Activated T-cell treated with anti-CD3 and anti-CD28 coated beads for 4 hours (primary cell): Measurements from ENCODE around the gene FAM98A.
A peak's percentile ranks its signal among the peaks of the same experiment; 100 is the strongest.

Experiments
- DNase-seq: peaks from one replicate; pipeline ENCODE4 v3.0.0-alpha.2; 2020

The FAM98A gene

DNA sequence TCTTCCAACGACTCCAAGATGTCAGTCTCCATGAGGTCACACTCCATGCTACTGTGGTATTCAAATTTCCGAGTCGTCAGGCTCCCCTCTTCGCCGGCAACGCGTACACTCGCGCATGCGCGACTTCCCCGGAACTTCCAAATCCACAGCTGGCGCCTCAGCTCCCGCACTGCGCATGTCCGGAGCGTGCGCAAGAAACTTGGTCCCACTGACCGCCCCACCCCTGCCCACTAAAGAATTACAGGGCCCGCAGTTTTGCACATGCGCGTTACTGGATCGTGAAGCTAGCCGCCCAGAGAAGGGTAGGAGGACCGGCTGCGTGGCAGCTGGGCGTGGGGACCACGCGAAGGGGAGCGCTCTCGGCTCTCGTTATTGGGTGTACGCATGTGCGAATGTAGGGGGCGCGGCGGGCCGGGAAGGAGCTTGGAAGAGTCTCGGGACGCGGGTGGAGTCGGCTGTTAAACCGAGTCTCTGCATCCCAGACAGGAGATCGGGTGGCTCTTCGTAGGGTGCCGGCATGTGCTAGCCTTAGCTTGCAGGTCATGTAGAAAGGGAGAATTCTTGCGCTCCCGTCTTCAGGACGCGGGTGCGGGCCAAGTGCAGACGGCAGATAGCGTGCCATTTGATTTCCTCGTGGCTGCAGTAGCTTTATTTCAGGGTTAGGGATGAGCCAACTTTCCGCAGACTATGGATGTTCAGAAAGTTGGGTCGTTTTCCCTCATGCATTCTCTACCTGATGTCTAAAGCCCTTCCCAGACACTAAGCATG lies at the start of gene FAM98A:
Gene FAM98A, minus strand, starts transcription at position 125 of the 768 bp plus-strand sequence. Its CDS starts 78 bp downstream, at position 47.
- DNase-seq, result peak; percentile 98

DNA sequence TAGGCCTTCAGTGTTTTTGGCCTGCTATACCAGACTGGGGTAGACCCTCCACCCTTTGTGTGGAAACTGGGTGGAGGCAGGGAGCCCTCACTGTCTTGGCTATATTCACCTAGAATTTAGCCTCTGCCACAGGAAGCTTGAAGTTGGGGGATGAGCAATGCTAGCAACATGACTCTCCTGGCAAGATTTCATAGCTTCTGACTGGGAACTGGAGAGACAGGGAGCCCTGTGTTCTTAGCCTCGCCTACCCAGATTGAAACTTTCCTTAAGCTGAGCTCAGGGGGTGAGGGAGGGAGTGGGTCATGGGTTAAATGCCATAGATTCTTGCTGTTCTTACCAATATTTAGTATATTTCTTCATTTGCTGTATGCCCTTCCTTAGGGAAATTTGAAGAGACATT lies 46.8 kb upstream of the FAM98A start:
- DNase-seq, result no peak

DNA sequence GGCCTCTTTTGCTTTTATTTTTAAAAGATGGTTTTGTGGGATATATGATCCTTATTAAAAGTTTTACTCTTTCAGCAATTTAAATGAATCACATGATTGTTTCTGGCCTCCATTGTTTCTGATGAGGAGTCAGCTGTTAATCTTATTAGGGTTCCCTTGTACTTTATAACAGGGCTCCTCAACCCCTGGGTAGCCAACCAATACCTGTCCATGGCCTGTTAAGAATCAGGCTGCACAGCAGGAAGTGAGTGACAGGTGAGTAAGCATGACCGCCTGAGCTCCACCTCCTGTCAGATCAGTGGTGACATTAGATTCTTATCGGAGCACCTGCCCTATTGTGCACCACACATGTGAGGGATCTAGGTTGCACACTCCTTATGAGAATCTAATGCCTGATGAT lies 45.1 kb upstream of the FAM98A start:
- no peak for DNase-seq

DNA sequence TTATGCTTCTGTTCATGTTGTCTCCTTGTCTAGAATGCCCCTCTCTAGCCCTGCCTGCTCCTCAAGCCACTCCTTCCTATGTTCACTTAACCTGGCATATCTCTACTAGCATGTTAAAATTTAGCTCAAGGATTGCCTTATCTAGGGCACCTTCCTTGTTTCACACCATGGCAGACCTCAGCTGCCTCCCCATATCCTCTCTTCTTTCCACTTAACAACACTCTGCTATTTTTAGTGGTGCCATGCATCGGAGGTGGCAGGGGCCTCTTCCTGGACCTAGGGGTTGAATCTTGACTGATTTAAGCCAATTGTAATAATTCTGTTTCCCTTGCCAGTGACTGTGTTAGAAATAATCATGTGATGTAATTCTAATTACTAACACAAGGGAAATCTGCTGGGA lies 36.9 kb upstream of the FAM98A start:
- DNase-seq, result no peak

DNA sequence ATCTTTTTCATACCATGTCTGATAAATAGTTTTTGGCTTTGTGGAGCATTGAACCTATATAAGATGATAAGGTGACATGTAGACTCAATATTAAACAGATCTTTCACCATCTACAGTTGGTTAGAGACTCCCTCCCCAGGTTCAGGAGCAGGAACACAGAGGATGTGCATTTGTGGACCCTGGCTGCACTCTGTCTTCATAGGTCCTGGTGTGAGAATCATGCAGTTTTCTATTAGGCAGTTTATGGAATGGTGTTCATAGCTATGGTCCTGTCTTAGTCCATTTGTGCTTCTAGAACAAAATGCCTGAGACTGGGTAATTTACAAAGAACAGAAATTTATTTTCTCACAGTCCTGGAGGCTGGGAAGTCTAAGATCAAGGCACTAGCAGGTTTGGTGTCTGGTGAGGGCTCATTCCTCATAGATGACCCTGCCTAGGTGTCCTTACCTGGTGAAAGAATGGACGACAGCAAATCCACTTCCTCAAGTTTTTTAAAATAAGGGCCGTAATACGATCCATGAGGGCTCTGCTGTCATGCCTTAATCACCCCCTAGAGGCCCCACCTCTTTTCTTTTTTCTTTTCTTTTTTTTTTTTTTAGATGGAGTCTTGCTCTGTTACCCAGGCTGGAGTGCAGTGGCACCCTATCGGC lies 35.3 kb upstream of the FAM98A start:
- no peak for DNase-seq

DNA sequence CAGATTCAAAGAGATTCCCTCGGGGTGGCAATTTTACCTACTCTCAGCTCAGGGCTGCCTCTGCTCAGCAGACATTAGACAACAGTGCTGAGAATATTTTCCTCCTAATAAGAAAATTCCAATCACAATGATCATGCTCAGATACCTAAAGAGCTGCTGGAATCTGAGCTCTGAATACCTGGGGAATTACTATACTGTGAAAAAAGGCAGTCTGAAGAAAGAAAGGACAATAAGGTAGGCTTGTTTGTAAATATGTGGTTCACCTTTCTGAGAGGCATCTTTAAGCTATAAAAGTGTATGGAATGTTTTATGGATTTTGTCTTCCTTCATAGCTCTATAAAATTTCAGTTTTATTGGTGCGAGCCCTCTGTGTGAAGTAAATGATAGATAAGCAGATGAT lies 34.2 kb upstream of the FAM98A start:
- DNase-seq, result no peak

DNA sequence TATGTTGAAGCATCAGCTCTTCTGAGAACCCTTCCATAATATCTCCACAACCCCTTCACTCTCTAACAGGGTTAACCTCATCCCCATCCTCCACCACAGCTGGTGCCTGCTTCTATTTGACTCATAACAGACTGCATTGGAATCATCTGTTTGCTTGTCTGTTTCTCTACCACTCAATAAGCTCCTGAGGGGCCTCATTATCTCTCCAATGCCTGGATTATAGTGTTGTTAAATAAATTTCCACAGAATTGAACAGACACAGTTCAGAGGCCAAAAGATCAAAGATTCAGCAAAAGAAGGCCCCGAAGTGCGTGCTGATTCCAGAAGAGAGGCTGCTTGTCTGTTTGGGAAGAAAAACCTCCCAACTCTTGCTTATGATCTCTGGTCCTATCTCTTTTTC lies 33.7 kb upstream of the FAM98A start:
- DNase-seq, result no peak

DNA sequence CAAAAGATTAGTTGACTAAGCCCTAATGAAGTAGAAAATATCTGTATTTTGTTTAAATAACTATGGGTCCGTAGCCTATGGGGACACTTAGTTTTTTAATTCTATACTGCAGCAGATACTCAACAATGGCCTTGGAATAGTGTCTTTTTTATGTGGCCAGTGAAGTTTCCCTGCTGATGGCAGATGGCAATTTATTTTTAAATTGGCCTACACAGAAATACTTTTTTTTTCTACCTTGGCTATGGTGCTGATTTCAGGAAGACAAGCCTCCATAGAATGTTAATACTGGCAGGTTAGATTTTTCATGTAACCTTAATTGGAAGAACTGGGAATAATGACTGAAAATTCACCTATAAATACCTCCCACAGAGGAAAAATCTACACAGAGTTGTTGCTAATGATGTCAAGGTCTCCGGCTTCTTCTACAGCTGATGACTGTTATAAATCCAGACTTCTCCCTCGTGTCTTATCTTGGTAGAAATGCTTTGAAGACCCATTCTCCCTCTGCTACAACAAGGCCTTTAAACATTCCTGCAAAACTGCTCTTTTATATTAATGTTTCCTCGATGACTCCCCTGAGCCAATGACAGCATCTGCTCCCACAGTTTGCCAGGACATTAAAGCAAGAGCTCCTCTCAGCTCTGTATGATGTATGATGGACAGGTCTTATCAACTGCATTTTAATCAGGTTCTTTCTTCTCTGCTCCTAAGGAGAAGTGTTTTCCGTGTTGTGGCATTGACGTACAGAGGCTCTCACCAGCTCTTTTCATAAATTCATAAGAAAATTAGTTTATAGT lies 29.1 kb upstream of the FAM98A start:
- no peak for DNase-seq

DNA sequence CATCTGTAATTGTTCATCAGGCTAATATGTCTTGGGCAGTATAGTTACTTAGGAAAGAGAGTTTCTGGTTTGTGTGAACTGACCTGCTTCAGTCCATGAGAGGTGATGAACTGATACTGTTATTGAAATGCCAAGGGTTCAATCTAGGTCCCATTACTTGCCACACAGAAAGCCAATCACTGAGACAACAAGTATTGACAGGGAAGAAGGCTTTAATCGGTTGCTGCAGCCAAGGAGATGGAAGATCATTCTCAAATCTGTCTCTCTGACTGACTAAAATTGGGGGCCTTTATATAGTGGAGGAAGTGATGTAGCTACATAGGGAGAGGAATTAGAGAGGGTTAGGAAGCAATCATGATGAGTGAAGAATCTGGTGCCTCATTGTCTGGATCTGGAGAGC lies 19.9 kb upstream of the FAM98A start:
- DNase-seq, result no peak

DNA sequence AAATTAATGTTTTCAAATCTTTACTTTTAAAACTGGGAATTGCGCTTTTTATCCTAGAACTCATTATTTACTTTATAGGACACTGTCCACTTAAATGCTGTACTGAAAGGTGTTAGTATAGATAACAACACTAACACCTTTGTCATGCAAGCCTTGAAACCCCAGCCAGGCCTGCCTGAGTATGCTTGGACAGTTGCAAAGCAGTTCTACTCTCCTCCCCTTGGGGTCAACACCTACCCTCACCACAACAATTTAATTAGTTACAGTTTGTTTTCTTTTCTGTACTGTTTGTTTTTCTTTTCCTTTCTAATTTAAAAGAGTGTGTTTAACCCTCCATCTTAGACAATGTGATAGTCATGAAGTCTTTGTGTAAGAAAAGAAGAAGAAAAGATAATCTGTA lies 18.9 kb upstream of the FAM98A start:
- no peak for DNase-seq

DNA sequence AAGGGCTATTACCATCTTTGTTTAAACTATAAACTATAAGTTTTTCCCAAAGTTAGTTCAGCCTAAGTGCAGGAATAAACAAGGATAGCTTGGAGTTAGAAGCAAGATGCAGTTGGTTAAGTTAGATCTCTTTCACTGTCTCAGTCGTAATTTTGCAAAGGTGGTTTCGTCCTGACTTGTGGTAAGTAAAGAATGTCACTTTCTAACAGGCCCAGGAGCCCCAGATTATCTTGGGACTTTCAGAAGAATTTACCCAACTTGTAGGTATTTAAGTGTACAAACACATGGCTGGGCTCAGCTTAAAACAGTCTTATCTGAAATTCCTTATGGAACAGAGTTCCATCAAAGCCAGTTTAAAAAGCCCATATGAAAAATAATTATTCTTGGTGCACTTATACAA lies 18.3 kb upstream of the FAM98A start:
- DNase-seq, result no peak

DNA sequence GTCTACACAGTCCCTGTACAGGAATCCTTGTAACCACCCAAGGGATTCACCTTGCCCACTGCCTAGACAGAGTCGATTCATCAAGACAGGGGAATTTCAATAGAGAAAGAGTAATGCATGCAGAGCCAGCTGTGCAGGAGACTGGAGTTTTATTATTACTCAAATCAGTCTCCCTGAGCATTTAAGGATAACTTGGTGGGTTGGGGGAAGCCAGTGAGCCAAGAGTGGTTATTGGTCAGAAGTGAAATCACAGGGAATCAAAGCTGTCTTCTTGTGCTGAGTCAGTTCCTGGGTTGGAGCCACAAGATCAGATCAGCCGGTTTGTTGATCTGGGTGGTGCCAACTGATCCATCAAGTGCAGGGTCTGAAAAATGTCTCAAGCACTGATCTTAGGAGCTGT lies 17.8 kb upstream of the FAM98A start:
- DNase-seq, result no peak

DNA sequence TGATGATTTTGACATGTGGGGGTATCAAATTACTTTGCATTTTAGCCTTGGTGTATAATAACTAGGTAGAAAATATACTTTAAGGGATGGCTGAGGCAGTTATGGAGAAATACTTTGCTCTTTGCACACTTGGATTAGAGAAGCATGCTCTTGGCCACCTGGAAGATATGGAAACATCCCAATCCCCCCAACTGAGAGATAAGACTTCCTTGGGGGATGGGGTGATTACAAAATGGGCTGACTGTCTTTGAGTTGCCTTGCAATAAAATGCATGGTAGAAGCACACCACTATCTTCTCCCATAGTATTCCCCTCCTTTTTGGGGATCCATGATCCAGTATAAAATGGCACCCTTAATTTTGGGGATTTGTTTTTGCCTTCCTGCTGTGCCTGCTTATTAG lies 15.1 kb upstream of the FAM98A start:
- DNase-seq, result no peak

DNA sequence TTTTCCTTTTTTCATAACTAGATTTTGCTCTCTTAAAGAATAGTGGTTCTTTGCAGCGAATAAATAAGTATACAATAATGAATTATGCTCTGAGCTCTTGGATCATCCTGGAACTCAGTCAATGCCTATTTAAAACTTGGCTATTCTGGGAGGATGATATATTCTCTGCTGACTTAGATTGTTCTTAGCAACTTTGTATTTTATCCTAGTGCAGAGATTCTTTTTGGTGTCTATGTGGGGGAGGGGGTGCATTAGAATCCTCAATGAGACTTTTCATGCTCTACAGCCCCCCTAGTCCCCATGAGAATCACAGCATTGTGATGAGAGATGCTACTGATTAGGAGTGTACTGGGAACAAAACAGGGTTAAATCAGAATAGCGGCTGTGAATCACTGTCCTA lies 8.8 kb upstream of the FAM98A start:
- DNase-seq, result no peak

DNA sequence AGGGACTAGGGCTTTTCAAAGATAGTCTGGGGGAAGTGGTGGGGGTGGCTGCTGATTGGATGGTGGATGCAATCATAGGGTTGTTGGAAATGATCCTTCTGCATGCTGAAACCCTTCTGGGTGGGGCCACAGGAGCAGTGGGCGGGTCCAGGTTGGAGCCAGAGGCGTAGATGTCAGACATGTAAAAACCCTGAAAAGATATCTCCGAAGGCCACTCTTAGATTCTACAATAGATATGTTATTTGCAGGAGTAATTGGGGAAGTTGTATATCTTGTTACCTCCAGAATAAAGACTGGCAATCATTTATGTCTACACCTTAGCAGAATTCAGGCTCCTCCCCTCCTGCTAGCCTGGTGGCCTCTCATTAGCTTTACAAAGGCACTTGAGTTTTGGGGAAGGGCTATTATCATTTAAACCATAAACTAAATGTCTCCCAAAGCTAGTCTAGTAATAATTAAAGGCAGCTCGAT lies 8.2 kb upstream of the FAM98A start:
- DNase-seq, result no peak

DNA sequence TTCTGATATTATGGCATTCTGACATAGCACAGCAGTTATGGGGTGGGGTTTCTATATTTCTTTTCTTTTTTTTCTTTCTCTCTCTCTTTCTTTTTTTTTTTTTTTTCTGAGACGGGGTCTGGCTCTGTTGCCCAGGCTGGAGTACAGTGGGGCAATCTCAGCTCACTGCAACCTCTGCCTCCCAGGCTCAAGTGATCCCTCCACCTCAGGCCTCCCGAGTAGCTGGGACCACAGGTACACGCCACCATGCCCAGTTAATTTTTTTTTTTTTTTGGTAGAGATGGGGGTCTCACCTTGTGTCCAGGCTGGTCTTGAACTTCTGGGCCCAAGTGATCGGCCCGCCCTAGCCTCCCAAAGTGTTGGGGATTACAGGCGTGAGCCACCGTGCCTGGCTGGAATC lies 7.5 kb upstream of the FAM98A start:
- DNase-seq, result no peak

DNA sequence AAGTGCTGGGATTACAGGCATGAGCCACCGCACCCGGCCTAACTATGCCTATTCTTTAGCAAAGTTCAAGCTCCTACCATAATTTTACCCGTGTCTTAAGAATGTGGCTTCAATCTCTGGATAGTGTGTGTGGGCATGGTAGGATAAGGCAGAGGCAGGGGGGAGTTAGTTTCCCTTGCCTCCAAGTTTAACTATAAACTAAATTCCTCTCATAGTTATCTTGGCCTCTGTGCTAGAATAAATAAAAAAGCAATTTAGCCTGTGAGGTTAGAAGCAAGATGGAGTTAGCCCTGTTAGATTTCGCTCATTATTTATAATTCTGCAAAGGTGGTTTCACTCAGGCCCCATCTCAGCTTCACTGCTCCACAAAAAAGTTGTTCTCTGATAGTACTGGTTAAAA lies 7.0 kb upstream of the FAM98A start:
- DNase-seq, result no peak

DNA sequence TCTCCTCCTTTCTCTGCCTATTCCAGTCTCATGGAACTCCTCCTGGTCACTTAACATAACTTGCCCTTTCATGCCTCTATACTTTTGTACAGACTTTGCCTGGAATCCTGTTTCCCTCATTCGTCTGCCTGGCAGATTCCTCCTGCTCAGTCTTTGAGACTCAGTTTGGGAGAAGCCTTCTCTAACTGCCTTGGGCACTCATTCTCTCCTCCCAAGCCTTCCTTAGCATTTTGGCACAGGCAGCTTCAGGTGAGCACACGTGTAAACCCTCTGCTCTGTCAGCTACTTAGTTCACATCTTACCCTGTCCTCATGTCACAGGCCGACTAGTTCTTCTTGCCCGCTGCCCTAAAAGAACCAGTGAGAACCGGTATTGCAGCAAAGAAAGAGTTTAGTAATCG lies 6.0 kb upstream of the FAM98A start:
- DNase-seq, result no peak

DNA sequence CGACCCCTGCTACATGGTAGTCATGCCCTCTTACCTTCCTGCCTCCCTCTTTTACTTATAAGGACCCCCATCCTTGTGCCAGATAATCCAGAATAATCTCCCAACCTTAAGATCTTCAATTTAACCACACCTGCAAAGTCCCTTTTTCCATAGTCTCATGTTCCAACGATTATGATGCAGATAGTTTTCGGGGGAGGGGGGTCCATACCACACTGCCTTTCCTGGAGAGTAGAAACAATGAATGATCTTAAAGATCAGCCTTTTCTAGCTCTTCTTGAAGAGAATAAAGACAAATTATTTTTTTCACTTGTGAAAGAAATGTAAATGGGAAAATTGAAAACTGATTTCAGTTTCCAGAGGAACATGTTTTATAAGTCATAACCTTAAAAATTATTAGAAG lies 4.3 kb upstream of the FAM98A start:
- no peak for DNase-seq

DNA sequence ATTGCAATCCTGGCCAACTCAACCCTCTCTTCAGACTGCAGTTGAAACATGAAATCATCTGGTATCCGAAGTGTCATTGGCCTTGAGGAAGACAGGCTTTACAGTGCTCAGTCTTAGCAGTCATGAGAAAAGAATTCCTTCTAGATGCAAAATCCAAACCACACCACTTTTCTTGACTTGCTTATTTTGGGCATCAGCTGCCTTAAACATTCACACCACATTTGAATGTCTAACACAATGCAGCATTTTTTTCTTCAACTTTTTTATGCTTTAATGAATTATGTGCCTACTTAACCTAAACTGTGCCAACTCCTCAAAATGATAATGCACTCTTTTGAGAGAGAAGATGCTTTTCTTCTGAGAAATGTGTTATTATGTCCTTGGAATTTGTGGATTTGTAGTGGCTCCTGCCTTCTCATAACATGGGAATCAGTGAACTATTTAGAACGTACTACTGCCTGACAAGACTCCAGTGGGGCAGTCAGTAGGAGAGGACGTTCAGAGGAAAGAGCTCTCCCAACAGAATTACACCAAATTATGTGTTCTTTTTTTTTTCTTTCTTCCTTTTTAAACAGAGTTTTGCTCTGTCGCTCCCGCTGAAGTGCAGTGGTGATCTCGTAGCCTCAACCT lies 3.2 kb upstream of the FAM98A start:
- DNase-seq, result no peak

DNA sequence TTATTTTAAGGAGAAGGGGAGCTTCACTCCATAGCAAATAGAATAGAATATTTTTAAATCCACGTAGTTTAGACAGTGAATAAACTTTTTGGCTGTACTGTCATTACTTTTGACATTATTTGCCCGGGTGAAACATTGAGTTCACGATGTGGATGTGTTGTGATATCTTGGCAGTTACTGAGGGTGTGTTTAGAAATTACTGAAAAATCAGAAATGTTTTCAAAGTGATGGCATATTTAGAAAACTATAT lies 769 bp upstream of the FAM98A start:
- no peak for DNase-seq

DNA sequence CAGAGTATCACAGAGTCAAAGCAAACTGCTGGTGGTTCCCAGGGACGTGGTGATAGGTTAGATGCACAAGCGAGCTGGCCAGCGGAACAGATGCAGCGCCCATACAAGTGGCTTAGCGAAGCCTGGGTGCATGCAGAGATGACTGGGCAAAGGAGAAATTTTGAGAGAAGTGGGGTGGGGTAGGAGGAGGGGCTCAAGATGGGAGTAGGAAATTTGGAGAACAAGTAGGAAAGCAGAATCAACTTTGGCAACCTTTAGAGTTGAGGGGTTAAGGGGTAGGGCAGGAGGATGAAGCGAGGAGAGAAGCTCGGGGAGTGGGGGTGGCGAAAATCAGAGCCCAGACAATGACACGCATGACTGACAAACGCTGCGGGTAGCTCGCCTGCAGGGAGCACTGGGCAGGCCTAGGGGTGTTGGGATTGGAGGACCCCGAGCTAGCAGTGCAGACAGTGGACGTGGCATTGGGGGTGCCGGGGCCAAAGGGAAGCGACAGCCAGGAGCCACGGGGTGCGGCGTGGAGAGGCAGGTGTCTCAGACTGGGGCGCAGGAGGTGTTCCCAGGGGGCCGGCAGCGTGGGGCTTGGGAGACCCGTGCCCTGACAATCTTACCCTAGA lies 431 bp downstream of the FAM98A start:
- peak; percentile 19 for DNase-seq

DNA sequence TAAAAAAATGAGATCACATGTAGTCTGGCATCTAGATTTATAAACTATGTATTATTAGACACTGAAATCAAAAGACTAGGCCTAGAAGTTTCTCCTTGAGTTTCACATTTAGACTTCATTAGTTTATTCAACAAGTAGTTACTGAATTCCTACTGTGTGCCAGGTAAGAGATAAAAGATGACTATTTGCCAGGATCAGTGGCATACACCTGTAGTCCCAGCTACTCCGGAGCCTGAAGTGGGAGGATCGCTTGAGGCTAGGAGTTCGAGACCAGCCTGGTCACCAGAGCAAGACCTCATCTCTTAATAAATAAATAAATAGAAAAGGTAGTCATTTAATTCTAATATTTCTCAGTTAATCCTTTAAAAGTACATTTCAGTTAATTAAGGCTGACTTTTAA lies 2.1 kb downstream of the FAM98A start:
- DNase-seq, result no peak
